Activated CD4-positive, CD25-positive, alpha-beta regulatory T cell (primary cell): ENCODE results near the gene NDRG3.
"Not testable (repeated sequence)": the region's sequence is repeated elsewhere in the genome, so short reads cannot be mapped to it uniquely, and the experiment has no call there.

Experiments used
- DNase-seq, 4 experiments: peaks; one replicate each; lab custom pipeline; 2025; lab: John Stamatoyannopoulos, UW

The NDRG3 gene

DNA sequence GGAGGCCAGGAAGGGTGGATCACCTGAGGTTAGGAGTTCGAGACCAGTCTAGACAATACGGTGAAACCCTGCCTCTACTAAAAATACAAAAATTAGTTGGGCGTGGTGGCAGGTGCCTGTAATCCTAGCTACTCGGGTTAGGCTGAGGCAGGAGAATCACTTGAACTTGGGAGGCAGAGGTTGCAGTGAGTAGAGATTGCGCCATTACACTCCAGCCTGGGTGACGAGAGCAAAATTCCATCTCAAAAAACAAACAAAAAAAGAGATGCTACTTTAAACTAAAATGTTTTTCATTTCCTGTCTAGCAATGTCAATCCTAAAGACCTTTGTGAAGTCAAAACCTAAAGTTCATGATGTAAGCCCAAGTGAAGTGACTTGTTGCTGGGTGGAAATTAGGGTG lies 14.8 kb upstream of the NDRG3 start:
- no peak for DNase-seq

DNA sequence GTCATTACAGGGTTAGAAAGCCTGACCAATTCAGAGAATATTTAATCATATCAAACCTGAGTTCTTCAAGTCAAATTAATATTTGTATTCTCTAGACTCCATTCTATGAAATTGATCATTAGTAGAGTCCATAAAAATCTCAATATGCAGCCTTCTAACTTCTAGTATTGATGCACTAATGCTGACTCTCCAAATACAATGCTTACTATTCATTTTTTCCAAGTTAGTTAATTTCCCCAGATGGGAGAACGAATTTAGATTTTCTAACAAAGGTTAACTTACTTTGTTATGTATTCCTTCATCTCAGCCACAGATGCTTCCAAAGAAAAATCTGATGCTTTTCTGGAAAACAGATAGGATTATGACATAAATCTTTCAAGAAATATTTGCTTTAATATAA lies 12.4 kb upstream of the NDRG3 start:
- no peak for DNase-seq

DNA sequence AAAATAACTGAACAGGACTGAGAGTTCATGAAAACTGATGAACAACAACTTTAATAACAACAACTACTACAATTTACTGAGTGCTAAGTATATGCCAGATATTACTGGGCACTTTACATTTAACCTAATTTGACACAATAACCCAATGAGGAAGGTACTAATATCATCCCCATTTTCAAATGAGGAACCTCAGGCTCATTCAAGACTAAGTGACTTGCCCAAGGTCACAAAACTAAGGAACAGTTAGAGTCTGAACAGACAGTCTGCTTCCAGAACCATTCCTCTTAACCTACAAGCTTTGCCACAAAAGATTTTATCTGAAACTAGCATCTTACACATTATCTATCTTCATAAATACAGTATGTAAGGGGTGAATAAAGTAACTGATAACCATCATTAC lies 10.6 kb upstream of the NDRG3 start:
- DNase-seq: no peak

GRCh38 chr20:36754656-36755222 lies 8.8 kb upstream of the NDRG3 start:
- DNase-seq: peak in 1 of 4 experiments; percentile 4

GRCh38 chr20:36752582-36752981 lies 6.7 kb upstream of the NDRG3 start:
- DNase-seq: no peak

- DNase-seq: no peak
These were observed 510 bp downstream of the NDRG3 start for GRCh38 chr20:36745234-36745926.

- no peak for DNase-seq
These were observed 1.1 kb downstream of the NDRG3 start for GRCh38 chr20:36744764-36745191.

DNA sequence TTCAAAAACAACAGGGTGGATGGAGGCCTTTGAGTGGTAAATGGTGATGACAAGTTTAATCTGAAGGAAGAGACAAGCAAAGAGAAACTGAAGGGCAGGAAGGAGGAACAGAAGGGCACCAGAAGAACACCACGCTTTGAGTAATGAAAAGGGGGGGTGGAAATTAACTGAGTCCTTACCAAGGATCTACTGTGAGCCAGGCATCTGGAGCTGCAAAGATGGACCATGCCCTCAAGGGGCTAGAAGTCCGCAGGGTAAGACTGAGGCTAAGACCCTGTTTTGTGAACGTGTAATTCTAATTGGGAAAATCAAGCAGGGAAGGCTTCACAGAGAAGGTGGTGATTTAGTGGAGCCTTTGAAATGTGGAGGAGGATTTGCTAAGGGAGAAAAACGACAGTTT lies 1.6 kb downstream of the NDRG3 start:
- no peak for DNase-seq

DNA sequence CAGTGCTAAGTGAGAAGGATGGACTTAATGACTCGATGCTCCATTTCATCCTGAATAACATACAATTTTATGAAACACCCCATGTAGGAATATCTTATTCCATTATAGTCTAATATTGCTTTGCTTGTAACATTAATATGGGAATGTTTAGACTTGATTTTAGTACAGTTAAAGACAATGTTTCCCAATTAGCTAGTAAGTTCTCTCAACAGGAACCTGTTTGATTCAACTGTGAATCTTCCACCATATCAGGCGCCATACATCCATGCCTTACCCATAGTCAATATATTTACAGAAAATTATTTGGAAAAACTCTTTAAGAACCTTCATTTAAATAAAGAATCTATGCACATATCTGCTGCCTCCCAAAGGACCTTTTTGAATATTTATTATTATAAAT lies 3.3 kb downstream of the NDRG3 start:
- no peak for DNase-seq

DNA sequence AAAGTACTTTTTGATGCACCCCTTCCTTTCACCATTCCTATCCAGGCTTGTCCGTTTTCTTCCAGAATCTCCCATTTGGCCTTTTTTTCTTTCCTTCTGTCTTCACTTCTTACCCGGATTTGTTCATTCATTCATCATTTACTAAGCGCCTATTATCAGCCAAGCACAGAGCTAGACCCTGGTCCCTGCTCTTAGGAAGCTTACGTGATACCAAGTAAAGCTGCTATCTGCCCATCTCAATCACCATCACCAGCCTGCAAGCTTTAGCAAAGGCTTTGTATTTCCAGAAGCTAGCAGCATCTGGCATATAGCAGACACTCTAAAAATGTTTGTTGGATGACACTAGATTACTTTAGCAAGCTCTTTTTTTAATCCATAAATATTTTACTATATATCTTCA lies 4.8 kb downstream of the NDRG3 start:
- DNase-seq: no peak

- no peak for DNase-seq
These were observed 8.7 kb downstream of the NDRG3 start for GRCh38 chr20:36737183-36737499.

DNA sequence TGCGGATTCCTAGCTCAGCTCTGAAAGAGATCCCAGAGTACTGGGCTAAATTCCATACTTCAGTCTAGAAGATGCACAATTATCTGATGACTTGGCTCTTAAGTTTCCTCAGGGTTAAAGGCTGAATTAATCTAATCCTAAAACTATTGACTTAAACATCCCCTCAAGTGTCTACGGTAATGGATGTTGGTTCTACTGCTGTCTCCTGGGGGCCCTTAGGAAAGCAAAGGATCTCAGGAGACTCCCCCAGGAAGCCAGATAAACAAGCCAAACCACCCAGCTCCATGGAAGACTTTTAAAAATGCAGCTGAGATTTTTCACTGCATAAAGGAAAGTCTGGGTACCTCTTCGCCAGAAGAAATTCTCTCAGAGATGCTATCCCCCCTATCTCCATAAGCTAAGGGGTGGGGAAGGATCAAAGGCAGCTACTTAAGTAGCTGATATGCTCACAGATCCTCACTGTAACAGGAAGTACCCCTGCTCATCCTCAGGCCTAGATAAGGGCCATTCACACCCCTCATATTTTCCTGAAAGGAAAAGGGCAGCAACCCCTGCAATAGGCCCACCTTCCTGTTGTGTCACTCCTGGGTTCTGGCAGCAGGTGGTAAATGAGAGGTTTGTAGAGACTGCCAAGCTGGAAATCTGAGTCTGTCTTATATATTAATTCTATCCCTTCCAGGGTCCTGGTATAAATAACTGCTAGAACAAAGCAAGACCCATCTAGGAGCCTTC lies 9.3 kb downstream of the NDRG3 start:
- DNase-seq: no peak

DNA sequence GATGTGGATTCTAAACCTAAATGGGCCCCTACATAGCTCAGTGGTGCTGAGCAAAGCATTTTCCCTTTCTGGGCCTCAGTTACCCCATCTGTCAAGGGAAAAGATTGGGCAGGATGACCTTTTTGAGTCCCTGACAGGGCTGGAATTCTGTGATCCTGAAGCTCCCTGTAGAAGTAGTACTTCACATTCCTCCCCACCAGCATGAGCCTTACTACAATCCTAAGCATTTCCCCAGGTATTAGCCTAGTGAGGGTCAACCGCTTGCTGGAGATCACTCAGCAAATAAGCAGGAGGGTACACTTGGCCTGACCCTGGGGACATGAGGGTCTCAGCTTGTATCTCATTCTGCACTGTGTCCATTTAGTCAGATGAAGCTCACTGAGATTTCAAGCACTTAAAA lies 13.4 kb downstream of the NDRG3 start:
- no peak for DNase-seq

GRCh38 chr20:36728986-36729385 lies 16.9 kb downstream of the NDRG3 start:
- DNase-seq: no peak

DNA sequence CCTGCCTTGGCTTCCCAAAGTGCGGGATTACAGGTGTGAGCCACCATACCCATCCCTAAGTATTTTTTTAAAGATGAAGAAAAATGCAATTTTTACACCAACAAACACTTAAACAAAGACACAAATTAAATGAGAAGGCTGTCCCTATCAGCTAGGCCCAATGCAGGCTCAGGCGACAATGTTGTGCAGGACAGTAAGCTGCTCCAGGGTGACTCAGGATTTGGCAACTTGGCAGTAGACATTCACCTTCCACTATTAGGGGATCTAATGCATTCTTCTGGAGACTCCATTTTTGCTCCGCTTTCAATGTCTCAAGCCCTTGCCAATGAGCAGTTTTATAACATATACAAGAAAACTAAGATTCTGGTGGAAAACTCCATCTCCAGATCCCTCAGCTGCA lies 19.7 kb downstream of the NDRG3 start:
- no peak for DNase-seq

DNA sequence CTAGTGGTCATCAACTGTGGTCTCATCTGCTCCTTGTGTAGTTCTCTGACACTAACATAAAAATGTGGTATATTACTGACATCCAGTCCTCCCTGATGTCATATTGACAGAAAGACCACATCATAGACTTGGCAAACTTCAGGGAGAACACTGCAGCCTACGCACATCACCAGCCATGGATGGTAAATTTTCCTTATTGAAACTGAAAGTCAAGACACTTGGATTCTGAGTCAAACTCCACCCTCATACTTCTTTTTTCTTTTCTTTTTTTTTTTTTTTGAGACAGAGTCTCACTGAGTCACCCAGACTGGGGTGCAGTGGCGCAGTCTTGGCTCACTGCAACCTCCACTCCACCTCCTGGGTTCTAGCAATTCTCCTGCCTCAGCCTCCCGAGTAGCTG lies 25.4 kb downstream of the NDRG3 start:
- DNase-seq: no peak

DNA sequence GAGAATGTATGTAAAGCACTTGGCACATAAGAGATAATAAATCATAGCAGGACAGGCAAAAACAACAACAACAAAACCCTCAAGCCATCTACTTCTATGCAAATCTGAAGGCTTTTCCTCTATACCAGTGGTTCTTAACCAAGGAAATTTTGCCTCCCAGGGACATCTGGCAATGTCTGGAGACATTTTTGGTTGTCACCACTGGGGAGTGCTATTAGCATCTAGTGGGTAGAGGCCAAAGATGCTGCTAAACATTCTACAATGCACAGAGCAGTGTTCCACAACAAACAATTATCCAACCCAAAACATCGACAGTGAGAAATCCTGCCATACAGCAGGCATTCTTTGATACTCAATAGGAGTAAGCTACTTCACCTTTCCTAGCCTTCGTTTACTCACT lies 28.2 kb downstream of the NDRG3 start:
- DNase-seq: no peak

- DNase-seq: no peak
These were observed 28.9 kb downstream of the NDRG3 start for GRCh38 chr20:36717021-36717420.

GRCh38 chr20:36712775-36713174 lies 33.1 kb downstream of the NDRG3 start:
- DNase-seq: no peak

- DNase-seq: no peak
These were observed 36.8 kb downstream of the NDRG3 start for GRCh38 chr20:36709126-36709525.

GRCh38 chr20:36703530-36703929 lies 42.4 kb downstream of the NDRG3 start:
- DNase-seq: no peak

DNA sequence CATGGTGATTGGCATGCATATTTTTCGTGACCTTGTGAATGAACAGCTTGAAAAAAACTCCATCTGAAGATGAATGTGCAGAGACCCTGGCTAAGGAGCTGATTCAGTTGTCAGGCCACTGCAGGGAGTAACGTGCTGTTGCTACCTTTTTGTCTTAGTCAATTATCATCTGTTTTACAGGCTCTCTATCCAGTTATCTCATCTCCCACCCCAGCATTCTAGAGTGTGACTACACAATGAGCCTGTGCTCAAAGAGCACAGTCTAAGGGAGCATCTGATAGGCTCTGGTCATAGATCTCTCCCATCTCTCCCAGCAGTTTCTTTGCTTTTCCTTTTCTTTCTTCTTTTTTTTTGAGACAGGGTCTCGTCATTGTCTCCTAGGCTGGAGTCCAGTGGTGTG lies 45.5 kb downstream of the NDRG3 start:
- no peak for DNase-seq

DNA sequence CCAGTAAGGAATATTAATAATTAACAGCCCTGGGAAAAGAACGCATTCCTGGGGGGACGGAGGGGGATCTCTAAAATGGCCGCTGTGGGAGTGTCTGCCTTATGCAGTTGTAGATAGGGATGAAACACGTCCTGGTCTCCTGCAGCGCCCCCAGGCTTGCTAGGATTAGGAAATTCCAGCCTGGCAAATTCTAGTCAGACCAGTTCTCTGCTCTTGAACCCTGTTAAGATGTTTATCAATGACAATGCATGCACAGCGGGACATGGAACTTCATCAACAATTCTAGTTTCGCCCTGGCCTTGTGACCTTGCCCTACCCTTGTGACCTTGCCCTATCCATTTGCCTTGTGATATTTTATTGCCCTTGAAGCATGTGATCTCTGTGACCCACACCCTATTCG lies 50.4 kb downstream of the NDRG3 start:
- DNase-seq: not testable (repeated sequence)

- DNase-seq: no peak
These were observed 57.3 kb downstream of the NDRG3 start for GRCh38 chr20:36688630-36689029.
